Neural crest cell (in vitro differentiated cells): ENCODE results near the gene ATF6B. TPM values are rescaled to one million over a fixed set of nuclear protein-coding genes. Genes with fewer than 3 reads are reported as not detected.
A peak's percentile ranks its signal among the peaks of the same experiment; 100 is the strongest.

Experiments
- DNase-seq: peaks from one replicate; pipeline ENCODE4 v3.0.0; 2021; ENCODE audit warnings: low read depth, mixed read lengths, low spot score
- H3K27ac Mint-ChIP-seq: one replicate; pipeline ENCODE4 v1.8.0; 2021; ENCODE audit warnings: mild to moderate bottlenecking, mixed read lengths; ENCODE audit not compliant: unreplicated experiment
- H3K27me3 Mint-ChIP-seq: 2 replicates; pipeline ENCODE4 v1.8.0; 2021; ENCODE audit warnings: low read depth, mild to moderate bottlenecking, mixed read lengths
- H3K36me3 Mint-ChIP-seq: 2 replicates; pipeline ENCODE4 v1.8.0; 2021; ENCODE audit warnings: low read depth, mild to moderate bottlenecking, mixed read lengths
- H3K4me1 Mint-ChIP-seq: 2 replicates; pipeline ENCODE4 v1.8.0; 2021; ENCODE audit warnings: mixed read lengths
- H3K4me3 Mint-ChIP-seq: one replicate; pipeline ENCODE4 v1.8.0; 2021; ENCODE audit warnings: mild to moderate bottlenecking, mixed read lengths
- H3K9me3 Mint-ChIP-seq: 2 replicates; pipeline ENCODE4 v1.8.0; 2021; ENCODE audit warnings: mixed read lengths
- total RNA-seq: library from RNA; stranded (reverse); gene quantifications from 2 replicates; pipeline ENCODE4 v1.2.1, GENCODE V29; 2021
- TF ChIP-seq, protein P1 (sequence below): fragments of 200-600 bp; sonication (generic); conservative IDR thresholded peaks from 2 replicates; pipeline ENCODE4 v1.5.0; 2021; ENCODE audit warnings: antibody characterized with exemption, mild to moderate bottlenecking

Gene ATF6B
- total RNA-seq, 1 donor from 2014 or later = 83.6 TPM

DNA sequence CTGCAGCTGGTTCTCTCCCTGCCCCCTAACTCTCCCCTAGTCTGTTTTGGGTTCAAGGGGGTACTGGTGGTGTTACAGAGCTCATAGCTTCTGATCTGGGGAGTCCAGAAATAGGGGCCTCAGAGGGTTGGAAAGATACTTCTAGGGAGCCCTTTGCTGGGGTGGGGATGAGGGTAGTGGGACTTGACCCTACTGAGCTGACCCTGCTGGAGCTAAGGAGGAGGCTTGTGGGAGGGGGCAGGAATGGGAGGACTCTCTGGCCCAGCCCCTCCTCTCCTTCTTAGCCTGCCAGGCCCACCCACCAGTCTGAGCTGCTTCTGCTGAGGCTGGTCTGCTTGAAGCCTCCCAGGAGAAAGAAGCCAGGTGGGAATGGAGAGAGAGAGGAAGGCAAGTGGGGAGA is 36.2 kb upstream of the ATF6B start, which contains the start of gene EGFL8:
TSS of gene EGFL8 (plus strand) at position 301 of the 400 bp plus-strand sequence. CDS start 1,571 bp downstream, outside the sequence.
- Mint-ChIP-seq H3K27me3 (peaks cover 3% of the 10 kb centered on the region), H3K27ac (peak within 1 kb of the TSS; percentile 97), H3K36me3 (peaks cover 34% of the 10 kb centered on the region), H3K4me1 (peaks cover 47% of the 10 kb centered on the region), H3K9me3 (no peaks in the 10 kb centered on the region), H3K4me3 (peak within 1 kb of the TSS; percentile 71)
- TF ChIP-seq, protein P1, sequence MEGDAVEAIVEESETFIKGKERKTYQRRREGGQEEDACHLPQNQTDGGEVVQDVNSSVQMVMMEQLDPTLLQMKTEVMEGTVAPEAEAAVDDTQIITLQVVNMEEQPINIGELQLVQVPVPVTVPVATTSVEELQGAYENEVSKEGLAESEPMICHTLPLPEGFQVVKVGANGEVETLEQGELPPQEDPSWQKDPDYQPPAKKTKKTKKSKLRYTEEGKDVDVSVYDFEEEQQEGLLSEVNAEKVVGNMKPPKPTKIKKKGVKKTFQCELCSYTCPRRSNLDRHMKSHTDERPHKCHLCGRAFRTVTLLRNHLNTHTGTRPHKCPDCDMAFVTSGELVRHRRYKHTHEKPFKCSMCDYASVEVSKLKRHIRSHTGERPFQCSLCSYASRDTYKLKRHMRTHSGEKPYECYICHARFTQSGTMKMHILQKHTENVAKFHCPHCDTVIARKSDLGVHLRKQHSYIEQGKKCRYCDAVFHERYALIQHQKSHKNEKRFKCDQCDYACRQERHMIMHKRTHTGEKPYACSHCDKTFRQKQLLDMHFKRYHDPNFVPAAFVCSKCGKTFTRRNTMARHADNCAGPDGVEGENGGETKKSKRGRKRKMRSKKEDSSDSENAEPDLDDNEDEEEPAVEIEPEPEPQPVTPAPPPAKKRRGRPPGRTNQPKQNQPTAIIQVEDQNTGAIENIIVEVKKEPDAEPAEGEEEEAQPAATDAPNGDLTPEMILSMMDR = no peak
- peak; percentile 32 for DNase-seq

DNA sequence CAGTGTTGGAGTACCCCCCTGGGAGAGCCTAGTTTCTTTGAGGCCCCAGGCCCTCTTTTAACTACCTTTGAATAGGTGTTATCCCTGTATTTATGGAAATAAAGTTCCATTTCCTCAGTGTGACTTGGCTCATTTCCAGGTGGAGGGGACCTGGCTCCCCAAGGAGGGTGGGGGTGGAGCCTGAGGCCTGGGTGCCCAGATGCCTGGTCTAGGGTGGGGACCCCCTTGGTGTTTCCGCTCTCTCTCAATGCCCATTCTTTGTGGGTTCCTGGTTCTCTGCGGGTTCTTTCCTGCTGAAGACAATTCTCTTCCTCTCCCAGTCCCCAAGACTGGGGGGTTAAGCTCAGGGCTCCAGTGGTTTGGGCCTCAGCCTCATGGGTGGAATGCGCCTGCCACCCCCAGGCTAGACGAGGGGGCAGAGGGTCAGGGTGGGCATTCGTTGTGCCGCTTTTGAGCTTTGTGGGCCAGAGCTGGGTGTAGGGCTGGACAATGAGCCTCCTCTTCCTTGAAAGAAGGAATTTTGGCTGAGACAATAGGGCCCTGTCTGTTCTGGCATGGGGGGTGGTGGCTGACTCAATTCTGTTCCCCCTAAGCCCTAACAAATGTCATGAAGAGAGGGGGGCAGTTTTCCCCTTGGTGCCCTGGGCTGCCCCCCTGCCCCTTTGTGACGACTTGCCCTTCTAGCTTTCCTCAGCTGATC is 35.7 kb upstream of the ATF6B start:
- Mint-ChIP-seq H3K4me3 (peak overlapping the region; percentile 71), H3K9me3 (no peaks in the 10 kb centered on the region), H3K4me1 (peaks cover 44% of the 10 kb centered on the region), H3K27ac (peak overlapping the region; percentile 97), H3K36me3 (peaks cover 31% of the 10 kb centered on the region), H3K27me3 (peaks cover 3% of the 10 kb centered on the region)
- TF ChIP-seq, protein P1 = no peak
- peak; percentile 38 for DNase-seq

DNA sequence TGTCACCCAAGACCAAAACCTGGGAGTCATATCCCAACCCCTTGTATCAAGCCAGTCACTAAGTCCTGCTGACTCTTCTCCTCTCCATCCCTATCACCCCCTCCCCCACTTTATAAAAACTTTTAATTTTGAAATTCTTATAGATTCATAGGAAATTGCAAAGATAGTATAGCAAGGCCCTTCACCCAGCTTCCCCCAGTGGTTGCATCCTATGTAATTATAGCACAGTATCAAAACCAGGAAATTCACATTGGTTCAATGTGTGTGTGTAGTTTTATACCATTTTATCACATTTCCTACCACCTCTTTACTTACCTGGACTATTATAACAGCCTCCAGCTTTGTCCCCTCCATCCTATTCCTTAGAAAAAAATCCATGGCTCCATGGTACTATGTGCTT is 30.0 kb upstream of the ATF6B start:
- H3K4me3 Mint-ChIP-seq = peak overlapping the region; percentile 64
- H3K9me3 Mint-ChIP-seq = no peaks in the 10 kb centered on the region
- peaks cover 32% of the 10 kb centered on the region for H3K4me1 Mint-ChIP-seq
- no peak for DNase-seq
- peaks cover 25% of the 10 kb centered on the region for H3K36me3 Mint-ChIP-seq
- no peaks in the 10 kb centered on the region for H3K27me3 Mint-ChIP-seq
- TF ChIP-seq, protein P1 = no peak
- H3K27ac Mint-ChIP-seq = no peak overlapping the region

DNA sequence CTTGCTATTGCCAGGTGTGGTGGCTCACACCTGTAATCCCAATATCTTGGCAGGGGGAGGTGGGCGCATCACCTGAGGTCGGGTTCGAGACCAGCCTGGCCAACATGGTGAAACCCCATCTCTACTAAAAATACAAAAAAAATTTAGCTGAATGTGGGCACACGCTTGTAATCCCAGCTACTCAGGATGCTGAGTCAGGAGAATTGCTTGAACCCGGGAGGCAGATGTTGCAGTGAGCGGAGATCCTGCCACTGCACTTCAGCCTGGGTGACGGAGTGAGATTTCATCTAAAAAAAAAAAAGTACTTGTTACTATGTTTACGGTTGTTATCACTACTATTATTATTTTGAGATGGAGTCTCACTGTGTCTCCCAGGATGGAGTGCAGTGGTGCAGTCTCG is 28.8 kb upstream of the ATF6B start:
- no peak overlapping the region for H3K4me3 Mint-ChIP-seq
- H3K27ac Mint-ChIP-seq = no peak overlapping the region
- H3K36me3 Mint-ChIP-seq = peaks cover 14% of the 10 kb centered on the region
- H3K9me3 Mint-ChIP-seq = no peaks in the 10 kb centered on the region
- no peaks in the 10 kb centered on the region for H3K27me3 Mint-ChIP-seq
- DNase-seq = no peak
- TF ChIP-seq, protein P1 = no peak
- H3K4me1 Mint-ChIP-seq = peaks cover 37% of the 10 kb centered on the region

DNA sequence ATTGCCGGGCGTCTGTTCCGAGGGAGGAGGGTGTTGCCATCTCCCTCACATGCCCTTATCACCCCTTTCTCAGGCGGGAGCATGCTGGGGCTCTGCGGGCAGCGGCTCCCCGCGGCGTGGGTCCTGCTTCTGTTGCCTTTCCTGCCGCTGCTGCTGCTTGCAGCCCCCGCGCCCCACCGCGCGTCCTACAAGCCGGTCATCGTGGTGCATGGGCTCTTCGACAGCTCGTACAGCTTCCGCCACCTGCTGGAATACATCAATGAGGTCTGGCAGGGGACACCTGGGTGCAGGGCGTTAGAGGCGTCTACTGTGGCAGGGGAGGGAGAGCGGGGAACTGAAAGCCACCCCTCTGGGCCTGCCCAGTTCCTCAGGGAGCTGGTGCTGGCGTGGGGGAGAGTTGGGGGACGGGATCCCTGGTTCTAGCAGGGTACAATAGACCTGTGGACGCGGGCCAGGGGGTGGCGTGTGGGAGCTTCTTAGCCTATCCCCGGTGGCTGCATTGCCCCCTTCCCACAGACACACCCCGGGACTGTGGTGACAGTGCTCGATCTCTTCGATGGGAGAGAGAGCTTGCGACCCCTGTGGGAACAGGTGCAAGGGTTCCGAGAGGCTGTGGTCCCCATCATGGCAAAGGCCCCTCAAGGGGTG is 26.6 kb upstream of the ATF6B start:
- peak; percentile 41 for DNase-seq
- no peaks in the 10 kb centered on the region for H3K9me3 Mint-ChIP-seq
- TF ChIP-seq, protein P1 = peak; percentile 67
- H3K27ac Mint-ChIP-seq = peak overlapping the region; percentile 100
- peaks cover 46% of the 10 kb centered on the region for H3K4me1 Mint-ChIP-seq
- peaks cover 14% of the 10 kb centered on the region for H3K36me3 Mint-ChIP-seq
- peak overlapping the region; percentile 100 for H3K4me3 Mint-ChIP-seq
- H3K27me3 Mint-ChIP-seq = no peaks in the 10 kb centered on the region
